ENCODE measurements around the gene SORL1. TPM values are rescaled to one million over a fixed set of nuclear protein-coding genes. Genes with fewer than 3 reads are reported as not detected.
A peak's percentile ranks its signal among the peaks of the same experiment; 100 is the strongest.

The SORL1 gene
- total and polyA plus RNA-seq, 7 donors, result 3.2 to 19.8 (median 12.2) TPM

GRCh38 chr11:121649798-121650197, 197.7 kb downstream of the SORL1 start:
- H3K27ac ChIP-seq, result no peak overlapping the region
- H3K9me3 ChIP-seq, result no peaks in the 10 kb centered on the region
- TF ChIP-seq EP300 (IDR thresholded peaks at IDR 0.05) (no peak), POLR2AphosphoS5 (IDR thresholded peaks at IDR 0.05) (no peak), CTCF (IDR thresholded peaks at IDR 0.05) (no peak), POLR2A (IDR thresholded peaks at IDR 0.05) (no peak)
- DNase-seq, result no peak
- intact Hi-C loops (cut with DNase I), result no loop called here
- peaks cover 0 to 10% (median 4%) of the 10 kb centered on the region in 4 donors for H3K4me1 ChIP-seq
- H3K4me3 ChIP-seq, result no peak overlapping the region
- no peaks in the 10 kb centered on the region for H3K36me3 ChIP-seq
- no peaks in the 10 kb centered on the region for H3K27me3 ChIP-seq
- WGBS, 2 donors, result 15 to 68% methylated on average over 6 of the region's 6 CpGs

DNA sequence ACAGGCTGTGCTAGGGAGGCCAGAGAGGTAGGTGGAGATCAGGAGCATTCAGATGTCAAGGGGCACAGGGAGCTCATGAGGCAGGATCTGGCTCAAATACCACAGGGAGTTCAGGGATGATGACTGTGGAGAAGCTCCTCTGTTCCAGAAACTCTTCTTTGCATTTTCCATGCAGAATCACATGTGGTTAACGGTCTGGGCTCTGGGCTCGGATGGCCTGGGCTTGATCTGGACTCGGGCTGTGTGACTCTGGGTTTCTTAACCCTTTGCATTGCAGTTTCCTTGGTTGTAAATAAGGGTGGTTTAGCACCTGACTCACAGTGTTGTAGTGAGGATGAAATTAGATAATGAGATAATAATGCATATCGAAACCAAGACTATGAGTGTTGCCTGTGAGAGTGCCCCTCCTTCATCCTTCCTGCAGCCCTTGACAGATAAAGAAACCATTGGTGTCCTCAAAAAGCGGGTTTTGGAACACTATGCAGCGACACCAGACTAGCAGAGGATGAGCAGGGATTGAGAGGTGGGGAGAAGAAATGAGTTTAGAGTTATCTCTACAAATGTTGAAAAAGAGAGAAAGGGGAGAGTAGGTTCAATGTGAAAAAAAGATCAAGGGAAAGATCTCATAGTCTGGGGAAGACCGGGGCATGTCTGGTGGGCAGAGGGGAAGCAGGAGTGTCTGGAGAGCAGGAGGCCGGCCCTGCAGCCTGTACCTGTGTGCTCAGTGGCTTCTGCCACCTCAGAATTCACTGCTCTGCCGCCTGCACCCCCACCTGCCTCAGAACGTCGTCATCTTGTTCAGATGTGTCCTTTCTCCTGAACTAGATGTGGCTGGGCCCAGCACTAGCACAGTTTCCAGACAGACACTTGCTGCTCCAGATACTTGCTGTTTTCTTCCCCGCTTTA, 198.5 kb downstream of the SORL1 start:
- intact Hi-C loops (cut with DNase I), result no loop called here
- no peak overlapping the region for H3K27ac ChIP-seq
- H3K4me1 ChIP-seq, result peaks cover 0 to 16% (median 8%) of the 10 kb centered on the region in 4 donors
- TF ChIP-seq POLR2AphosphoS5 (IDR thresholded peaks at IDR 0.05), result no peak
- TF ChIP-seq POLR2A (IDR thresholded peaks at IDR 0.05), result no peak
- TF ChIP-seq CTCF (IDR thresholded peaks at IDR 0.05), result no peak
- no peak for TF ChIP-seq EP300 (IDR thresholded peaks at IDR 0.05)
- no peaks in the 10 kb centered on the region for H3K36me3 ChIP-seq
- 77 to 86% methylated on average over 12 of the region's 12 CpGs for WGBS, 2 donors
- H3K9me3 ChIP-seq, result no peaks in the 10 kb centered on the region
- no peak overlapping the region for H3K4me3 ChIP-seq
- no peaks in the 10 kb centered on the region for H3K27me3 ChIP-seq
- DNase-seq, result no peak

DNA sequence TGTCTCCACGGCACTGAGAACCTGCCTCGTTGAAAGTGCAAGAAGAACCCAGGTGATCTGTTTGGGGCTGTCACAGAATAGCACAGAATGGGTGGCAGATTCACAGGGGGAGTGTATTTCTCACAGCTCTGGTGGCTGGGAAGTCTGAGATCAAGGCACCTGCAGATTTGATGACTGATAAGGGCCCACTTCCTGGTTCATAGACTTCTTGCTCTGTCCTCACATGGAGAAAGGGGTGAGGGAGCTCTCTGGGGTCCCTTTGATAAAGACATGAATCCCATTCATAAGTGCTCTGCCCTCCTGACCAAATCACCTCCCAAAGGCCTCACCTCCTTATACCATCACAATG, 199.1 kb downstream of the SORL1 start:
- H3K9me3 ChIP-seq, result no peaks in the 10 kb centered on the region
- 73 to 83% methylated on average over 2 of the region's 2 CpGs for WGBS, 2 donors
- H3K27ac ChIP-seq, result no peak overlapping the region
- no peak for TF ChIP-seq CTCF (IDR thresholded peaks at IDR 0.05)
- no peak for TF ChIP-seq POLR2A (IDR thresholded peaks at IDR 0.05)
- no peak for TF ChIP-seq POLR2AphosphoS5 (IDR thresholded peaks at IDR 0.05)
- TF ChIP-seq EP300 (IDR thresholded peaks at IDR 0.05), result no peak
- no peak for DNase-seq
- intact Hi-C loops (cut with DNase I), result no loop called here
- peaks cover 0 to 18% (median 10%) of the 10 kb centered on the region in 4 donors for H3K4me1 ChIP-seq
- H3K36me3 ChIP-seq, result no peaks in the 10 kb centered on the region
- H3K4me3 ChIP-seq, result no peak overlapping the region
- no peaks in the 10 kb centered on the region for H3K27me3 ChIP-seq

GRCh38 chr11:121652971-121653370, 200.9 kb downstream of the SORL1 start:
- TF ChIP-seq POLR2A (IDR thresholded peaks at IDR 0.05), result no peak
- TF ChIP-seq CTCF (IDR thresholded peaks at IDR 0.05), result peak in 3 of 4 experiments; percentile 17 to 37 (median 36)
- DNase-seq, result no peak
- Histone ChIP-seq H3K9me3 (no peaks in the 10 kb centered on the region), H3K27ac (peak overlapping the region in 1 of 4 donors; percentile 95), H3K36me3 (no peaks in the 10 kb centered on the region), H3K4me1 (peaks cover 0 to 31% (median 21%) of the 10 kb centered on the region in 4 donors), H3K4me3 (no peak overlapping the region), H3K27me3 (no peaks in the 10 kb centered on the region)
- intact Hi-C loops (cut with DNase I), result no loop called here
- 72 to 87% methylated on average over 3 of the region's 3 CpGs for WGBS, 2 donors
